ENCODE measurements around the gene SUSD3. TPM values are rescaled to one million over a fixed set of nuclear protein-coding genes. Genes with fewer than 3 reads are reported as not detected.

The SUSD3 gene
- total and polyA plus RNA-seq, 10 of the 15 experiments (the other 5 are each of a cell fraction or from before 2014, with no cell fraction given): 2.5 to 92.0 (median 31.1) TPM

DNA sequence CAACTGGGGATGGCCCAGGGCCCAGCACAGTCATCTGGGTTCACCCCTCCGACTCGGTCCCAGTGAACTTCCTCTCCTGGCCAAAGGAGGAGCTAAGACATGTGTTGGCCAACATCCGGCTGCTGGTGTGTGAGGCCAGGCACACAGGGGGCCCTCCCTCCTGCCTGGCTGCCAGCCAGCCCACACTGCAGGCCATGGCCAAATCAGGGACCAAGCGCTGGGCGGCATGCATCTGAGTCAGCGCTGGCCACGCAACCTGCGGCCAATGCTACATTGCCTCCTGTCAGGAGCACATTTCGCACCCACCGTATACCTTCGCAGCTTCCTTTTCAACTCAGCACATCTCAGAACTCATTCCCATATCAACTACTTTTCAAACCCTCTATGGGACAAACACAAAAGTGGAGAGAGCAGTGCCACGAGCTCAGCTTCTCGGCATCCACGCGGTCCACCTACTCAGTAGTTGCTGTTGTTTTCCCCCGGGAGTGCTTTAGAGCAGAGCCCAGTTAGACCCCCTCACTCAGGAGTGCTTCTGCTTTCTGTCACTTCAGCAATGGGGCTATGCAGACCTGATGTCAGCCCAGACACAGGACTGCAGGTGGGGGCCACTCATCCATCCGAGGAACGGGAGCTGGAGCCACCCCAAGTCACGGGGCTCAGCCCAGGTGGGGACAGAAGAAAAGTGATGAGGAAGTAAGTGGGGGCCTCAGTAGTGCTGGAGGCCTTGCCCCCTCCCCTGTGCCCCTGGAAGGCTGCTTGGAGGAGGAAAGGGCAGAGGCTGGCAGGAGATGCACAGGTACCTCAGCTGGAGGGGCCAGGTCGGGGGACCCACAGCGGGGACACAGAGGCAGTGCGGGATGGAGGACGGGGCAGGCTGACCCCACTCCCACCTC is 61.7 kb downstream of the SUSD3 start (continued):
- TF ChIP-seq, protein P1, sequence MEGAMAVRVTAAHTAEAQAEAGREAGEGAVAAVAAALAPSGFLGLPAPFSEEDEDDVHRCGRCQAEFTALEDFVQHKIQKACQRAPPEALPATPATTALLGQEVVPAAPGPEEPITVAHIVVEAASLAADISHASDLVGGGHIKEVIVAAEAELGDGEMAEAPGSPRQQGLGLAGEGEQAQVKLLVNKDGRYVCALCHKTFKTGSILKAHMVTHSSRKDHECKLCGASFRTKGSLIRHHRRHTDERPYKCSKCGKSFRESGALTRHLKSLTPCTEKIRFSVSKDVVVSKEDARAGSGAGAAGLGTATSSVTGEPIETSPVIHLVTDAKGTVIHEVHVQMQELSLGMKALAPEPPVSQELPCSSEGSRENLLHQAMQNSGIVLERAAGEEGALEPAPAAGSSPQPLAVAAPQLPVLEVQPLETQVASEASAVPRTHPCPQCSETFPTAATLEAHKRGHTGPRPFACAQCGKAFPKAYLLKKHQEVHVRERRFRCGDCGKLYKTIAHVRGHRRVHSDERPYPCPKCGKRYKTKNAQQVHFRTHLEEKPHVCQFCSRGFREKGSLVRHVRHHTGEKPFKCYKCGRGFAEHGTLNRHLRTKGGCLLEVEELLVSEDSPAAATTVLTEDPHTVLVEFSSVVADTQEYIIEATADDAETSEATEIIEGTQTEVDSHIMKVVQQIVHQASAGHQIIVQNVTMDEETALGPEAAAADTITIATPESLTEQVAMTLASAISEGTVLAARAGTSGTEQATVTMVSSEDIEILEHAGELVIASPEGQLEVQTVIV (IDR thresholded peaks at IDR 0.05; ENCODE audit: borderline replicate concordance, partially characterized antibody): no peak
- TF ChIP-seq, protein P2, sequence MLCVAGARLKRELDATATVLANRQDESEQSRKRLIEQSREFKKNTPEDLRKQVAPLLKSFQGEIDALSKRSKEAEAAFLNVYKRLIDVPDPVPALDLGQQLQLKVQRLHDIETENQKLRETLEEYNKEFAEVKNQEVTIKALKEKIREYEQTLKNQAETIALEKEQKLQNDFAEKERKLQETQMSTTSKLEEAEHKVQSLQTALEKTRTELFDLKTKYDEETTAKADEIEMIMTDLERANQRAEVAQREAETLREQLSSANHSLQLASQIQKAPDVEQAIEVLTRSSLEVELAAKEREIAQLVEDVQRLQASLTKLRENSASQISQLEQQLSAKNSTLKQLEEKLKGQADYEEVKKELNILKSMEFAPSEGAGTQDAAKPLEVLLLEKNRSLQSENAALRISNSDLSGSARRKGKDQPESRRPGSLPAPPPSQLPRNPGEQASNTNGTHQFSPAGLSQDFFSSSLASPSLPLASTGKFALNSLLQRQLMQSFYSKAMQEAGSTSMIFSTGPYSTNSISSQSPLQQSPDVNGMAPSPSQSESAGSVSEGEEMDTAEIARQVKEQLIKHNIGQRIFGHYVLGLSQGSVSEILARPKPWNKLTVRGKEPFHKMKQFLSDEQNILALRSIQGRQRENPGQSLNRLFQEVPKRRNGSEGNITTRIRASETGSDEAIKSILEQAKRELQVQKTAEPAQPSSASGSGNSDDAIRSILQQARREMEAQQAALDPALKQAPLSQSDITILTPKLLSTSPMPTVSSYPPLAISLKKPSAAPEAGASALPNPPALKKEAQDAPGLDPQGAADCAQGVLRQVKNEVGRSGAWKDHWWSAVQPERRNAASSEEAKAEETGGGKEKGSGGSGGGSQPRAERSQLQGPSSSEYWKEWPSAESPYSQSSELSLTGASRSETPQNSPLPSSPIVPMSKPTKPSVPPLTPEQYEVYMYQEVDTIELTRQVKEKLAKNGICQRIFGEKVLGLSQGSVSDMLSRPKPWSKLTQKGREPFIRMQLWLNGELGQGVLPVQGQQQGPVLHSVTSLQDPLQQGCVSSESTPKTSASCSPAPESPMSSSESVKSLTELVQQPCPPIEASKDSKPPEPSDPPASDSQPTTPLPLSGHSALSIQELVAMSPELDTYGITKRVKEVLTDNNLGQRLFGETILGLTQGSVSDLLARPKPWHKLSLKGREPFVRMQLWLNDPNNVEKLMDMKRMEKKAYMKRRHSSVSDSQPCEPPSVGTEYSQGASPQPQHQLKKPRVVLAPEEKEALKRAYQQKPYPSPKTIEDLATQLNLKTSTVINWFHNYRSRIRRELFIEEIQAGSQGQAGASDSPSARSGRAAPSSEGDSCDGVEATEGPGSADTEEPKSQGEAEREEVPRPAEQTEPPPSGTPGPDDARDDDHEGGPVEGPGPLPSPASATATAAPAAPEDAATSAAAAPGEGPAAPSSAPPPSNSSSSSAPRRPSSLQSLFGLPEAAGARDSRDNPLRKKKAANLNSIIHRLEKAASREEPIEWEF (IDR thresholded peaks at IDR 0.05; ENCODE audit: insufficient replicate concordance, low read depth, low read length): no peak
